Right lobe of liver (tissue), 4 donors: ENCODE data around the gene FTO.

Experiments
- CTCF ChIP-seq, 4 donors: fragments of 200-600 bp in 3 of 4; fragments of 450-650 bp in 1 of 4; IDR thresholded peaks; one replicate each; pipeline versions ENCODE4 v1.5.1 to v1.8.0; 2016 to 2022; ENCODE audit warnings: antibody characterized with exemption in 4 of 4, mild to moderate bottlenecking in 2 of 4
- POLR2A ChIP-seq: fragments of 450-650 bp; IDR thresholded peaks from one replicate; pipeline ENCODE4 v1.6.1; 2017; ENCODE audit warnings: antibody characterized with exemption, mild to moderate bottlenecking
- donor health status: DM: no; HTN: no; CAD: no.
- donor health status: DM: no; HTN: no; CAD: no.
- donor health status: DM: no; HTN: yes; CAD: no.

DNA sequence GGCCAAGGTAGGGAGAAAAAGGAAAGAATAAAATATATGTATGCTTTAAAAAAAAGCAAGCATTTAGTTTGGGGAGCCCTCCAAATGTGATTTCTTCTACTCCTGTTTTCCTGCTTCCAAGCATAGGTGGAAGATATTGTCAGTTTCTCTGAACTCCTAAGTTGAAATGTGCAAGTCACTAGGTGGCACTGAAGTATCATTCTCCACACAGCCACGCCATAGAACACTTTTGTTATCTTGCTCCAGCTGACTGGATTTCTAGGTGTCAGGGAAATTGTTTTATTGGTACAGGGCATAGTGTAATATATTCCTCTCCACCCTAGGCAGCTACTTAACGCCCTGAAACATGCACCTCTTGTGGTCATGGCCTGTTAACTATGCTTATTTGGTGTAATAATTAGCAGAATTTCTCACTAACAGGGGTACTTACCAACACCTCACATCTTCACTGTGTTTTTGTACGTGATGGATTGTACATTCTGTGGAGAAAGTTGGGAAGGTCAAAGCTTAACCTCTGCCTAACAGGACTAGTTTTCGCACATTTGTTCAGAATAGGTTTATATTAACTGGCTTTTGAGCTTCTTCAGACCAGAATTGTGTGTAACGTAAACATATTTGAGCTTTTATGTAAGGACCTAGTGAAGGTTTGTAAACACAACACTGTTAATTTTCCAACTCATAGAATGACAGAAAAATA, 69.3 kb downstream of the FTO start:
- peak; percentile 51 to 66 (median 61) for TF ChIP-seq CTCF (IDR thresholded peaks at IDR 0.05)
- no peak for TF ChIP-seq POLR2A
